Activated naive CD4-positive, alpha-beta T cell treated with anti-CD3 and anti-CD28 coated beads for 36 hours (primary cell): ENCODE results near the gene DENND1A. TPM values are rescaled to one million over a fixed set of nuclear protein-coding genes. Genes with fewer than 3 reads are reported as not detected.

Source experiments
- CTCF ChIA-PET: fragments of 350-600 bp; sonication (Branson Sonifier 250); formaldehyde crosslinking; loops from one replicate; lab custom pipeline; 2021; ENCODE audit warnings: antibody characterized with exemption; lab: Charles Lee
- DNase-seq: peaks from one replicate; pipeline ENCODE4 v3.0.0-alpha.2; 2020
- H3K27ac Mint-ChIP-seq: one replicate; pipeline ENCODE4 v1.8.0; 2021; ENCODE audit warnings: mild to moderate bottlenecking, mixed read lengths
- H3K27me3 Mint-ChIP-seq: one replicate; pipeline ENCODE4 v1.8.0; 2021; ENCODE audit warnings: low read depth, mixed read lengths
- H3K36me3 Mint-ChIP-seq: one replicate; pipeline ENCODE4 v1.8.0; 2021; ENCODE audit warnings: low read depth, mixed read lengths
- H3K4me1 Mint-ChIP-seq: one replicate; pipeline ENCODE4 v1.8.0; 2021; ENCODE audit warnings: low read depth, mixed read lengths
- H3K4me3 Mint-ChIP-seq: one replicate; pipeline ENCODE4 v1.8.0; 2021; ENCODE audit warnings: mild to moderate bottlenecking, moderate library complexity, mixed read lengths
- H3K9me3 Mint-ChIP-seq: one replicate; pipeline ENCODE4 v1.8.0; 2021; ENCODE audit warnings: mixed read lengths
- intact Hi-C: fragments of 100-400 bp; cut with micrococcal nuclease; formaldehyde crosslinking; loops from one replicate; pipeline ENCODE4 v1.15.1; 2023
- total RNA-seq, 2 experiments: library from RNA; stranded (reverse); gene quantifications; one replicate each; pipeline ENCODE4 v1.2.3, GENCODE V29; 2021

The DENND1A gene
- total RNA-seq, 2 experiments from 2014 or later, result 28.4 to 29.6 TPM

- Mint-ChIP-seq H3K36me3 (peaks cover 31% of the 10 kb centered on the region), H3K27me3 (no peaks in the 10 kb centered on the region), H3K27ac (no peak overlapping the region), H3K9me3 (no peaks in the 10 kb centered on the region), H3K4me1 (peaks cover 14% of the 10 kb centered on the region), H3K4me3 (no peak overlapping the region)
- intact Hi-C loops, result no loop called here
- no peak for DNase-seq
- CTCF ChIA-PET, result no interaction called here
Measured at GRCh38 chr9:123561046-123561445, 368.9 kb downstream of the DENND1A start.

GRCh38 chr9:123556464-123557435 is 373.2 kb downstream of the DENND1A start:
- no peak overlapping the region for H3K4me3 Mint-ChIP-seq
- H3K27ac Mint-ChIP-seq, result no peak overlapping the region
- peaks cover 31% of the 10 kb centered on the region for H3K36me3 Mint-ChIP-seq
- CTCF ChIA-PET, result no interaction called here
- H3K4me1 Mint-ChIP-seq, result peaks cover 6% of the 10 kb centered on the region
- no peaks in the 10 kb centered on the region for H3K9me3 Mint-ChIP-seq
- DNase-seq, result no peak
- intact Hi-C loops, result no loop called here
- no peaks in the 10 kb centered on the region for H3K27me3 Mint-ChIP-seq

GRCh38 chr9:123555646-123556045 is 374.3 kb downstream of the DENND1A start:
- H3K4me3 Mint-ChIP-seq, result no peak overlapping the region
- H3K36me3 Mint-ChIP-seq, result peaks cover 30% of the 10 kb centered on the region
- no peaks in the 10 kb centered on the region for H3K27me3 Mint-ChIP-seq
- no peak overlapping the region for H3K27ac Mint-ChIP-seq
- intact Hi-C loops, result no loop called here
- no peak for DNase-seq
- CTCF ChIA-PET, result no interaction called here
- peaks cover 7% of the 10 kb centered on the region for H3K4me1 Mint-ChIP-seq
- no peaks in the 10 kb centered on the region for H3K9me3 Mint-ChIP-seq

GRCh38 chr9:123552530-123552929 is 377.4 kb downstream of the DENND1A start:
- CTCF ChIA-PET, result no interaction called here
- Mint-ChIP-seq H3K27me3 (no peaks in the 10 kb centered on the region), H3K9me3 (no peaks in the 10 kb centered on the region), H3K4me3 (no peak overlapping the region), H3K4me1 (peaks cover 37% of the 10 kb centered on the region), H3K27ac (no peak overlapping the region), H3K36me3 (peaks cover 29% of the 10 kb centered on the region)
- intact Hi-C loops, result no loop called here
- no peak for DNase-seq

GRCh38 chr9:123551734-123552133 is 378.2 kb downstream of the DENND1A start:
- H3K9me3 Mint-ChIP-seq, result no peaks in the 10 kb centered on the region
- H3K36me3 Mint-ChIP-seq, result peaks cover 27% of the 10 kb centered on the region
- intact Hi-C loops, result no loop called here
- H3K27ac Mint-ChIP-seq, result no peak overlapping the region
- CTCF ChIA-PET, result no interaction called here
- H3K4me1 Mint-ChIP-seq, result peaks cover 35% of the 10 kb centered on the region
- H3K27me3 Mint-ChIP-seq, result no peaks in the 10 kb centered on the region
- no peak for DNase-seq
- H3K4me3 Mint-ChIP-seq, result no peak overlapping the region

GRCh38 chr9:123550797-123551196 is 379.1 kb downstream of the DENND1A start:
- no peaks in the 10 kb centered on the region for H3K9me3 Mint-ChIP-seq
- DNase-seq, result no peak
- no peak overlapping the region for H3K27ac Mint-ChIP-seq
- peaks cover 18% of the 10 kb centered on the region for H3K36me3 Mint-ChIP-seq
- intact Hi-C loops, result no loop called here
- H3K4me1 Mint-ChIP-seq, result peaks cover 32% of the 10 kb centered on the region
- no peak overlapping the region for H3K4me3 Mint-ChIP-seq
- CTCF ChIA-PET, result interaction anchor here (1.0 kb wide), 1 partner anchor 11 kb away, joined by 3 read pairs; no protein-coding TSS in a partner anchor
- H3K27me3 Mint-ChIP-seq, result no peaks in the 10 kb centered on the region

- peaks cover 12% of the 10 kb centered on the region for H3K36me3 Mint-ChIP-seq
- H3K4me3 Mint-ChIP-seq, result no peak overlapping the region
- CTCF ChIA-PET, result interaction anchor here (1.0 kb wide), 1 partner anchor 10 kb away, joined by 3 read pairs; no protein-coding TSS in a partner anchor
- no peaks in the 10 kb centered on the region for H3K27me3 Mint-ChIP-seq
- peak overlapping the region; percentile 77 for H3K27ac Mint-ChIP-seq
- intact Hi-C loops, result no loop called here
- DNase-seq, result no peak
- peaks cover 32% of the 10 kb centered on the region for H3K4me1 Mint-ChIP-seq
- no peaks in the 10 kb centered on the region for H3K9me3 Mint-ChIP-seq
Measured at GRCh38 chr9:123550012-123550411, 379.9 kb downstream of the DENND1A start.

GRCh38 chr9:123548741-123549545 is 381.0 kb downstream of the DENND1A start:
- peak overlapping the region; percentile 25 for H3K4me3 Mint-ChIP-seq
- H3K27me3 Mint-ChIP-seq, result no peaks in the 10 kb centered on the region
- intact Hi-C loops, result loop anchor here (1.0 to 10.0 kb wide), 3 partner anchors 89 to 566 kb away; no protein-coding TSS in a partner anchor
- CTCF ChIA-PET, result interaction anchor here (0.5 to 1.3 kb wide), 3 partner anchors 379 to 1855 kb away, joined by 3 to 5 read pairs (median 4); no protein-coding TSS in a partner anchor
- peaks cover 32% of the 10 kb centered on the region for H3K4me1 Mint-ChIP-seq
- H3K9me3 Mint-ChIP-seq, result no peaks in the 10 kb centered on the region
- H3K27ac Mint-ChIP-seq, result peak overlapping the region; percentile 77
- H3K36me3 Mint-ChIP-seq, result peaks cover 7% of the 10 kb centered on the region
- peak; percentile 81 for DNase-seq

- no peaks in the 10 kb centered on the region for H3K27me3 Mint-ChIP-seq
- no peaks in the 10 kb centered on the region for H3K9me3 Mint-ChIP-seq
- H3K27ac Mint-ChIP-seq, result no peak overlapping the region
- DNase-seq, result peak; percentile 44
- H3K36me3 Mint-ChIP-seq, result peaks cover 4% of the 10 kb centered on the region
- CTCF ChIA-PET, result interaction anchor here (1.2 to 1.3 kb wide), 3 partner anchors 11 to 498 kb away, joined by 3 to 5 read pairs (median 3); no protein-coding TSS in a partner anchor
- no peak overlapping the region for H3K4me3 Mint-ChIP-seq
- H3K4me1 Mint-ChIP-seq, result peaks cover 16% of the 10 kb centered on the region
- intact Hi-C loops, result loop anchor here (1.0 to 10.0 kb wide), 3 partner anchors 415 to 571 kb away; no protein-coding TSS in a partner anchor
Measured at GRCh38 chr9:123544007-123544827, 385.7 kb downstream of the DENND1A start.

- Mint-ChIP-seq H3K27me3 (no peaks in the 10 kb centered on the region), H3K9me3 (no peaks in the 10 kb centered on the region), H3K36me3 (peaks cover 4% of the 10 kb centered on the region), H3K27ac (no peak overlapping the region), H3K4me3 (no peak overlapping the region), H3K4me1 (peaks cover 9% of the 10 kb centered on the region)
- DNase-seq, result no peak
- CTCF ChIA-PET, result interaction anchor here (4.5 kb wide), 1 partner anchor 497 kb away, joined by 31 read pairs; no protein-coding TSS in a partner anchor
- intact Hi-C loops, result loop anchor here (10.0 kb wide), 1 partner anchor 571 kb away; no protein-coding TSS in a partner anchor
Measured at GRCh38 chr9:123543492-123543891, 386.4 kb downstream of the DENND1A start.

GRCh38 chr9:123542435-123543225 is 387.3 kb downstream of the DENND1A start:
- H3K27me3 Mint-ChIP-seq, result no peaks in the 10 kb centered on the region

More at GRCh38 chr9:123542435-123543225, 387.3 kb downstream of the DENND1A start:
- peaks cover under 1% of the 10 kb centered on the region for H3K4me1 Mint-ChIP-seq
- CTCF ChIA-PET, result interaction anchor here (0.5 to 4.5 kb wide), 4 partner anchors 15 to 995 kb away, joined by 3 to 31 read pairs (median 3); no protein-coding TSS in a partner anchor
- intact Hi-C loops, result loop anchor here (10.0 kb wide), 1 partner anchor 572 kb away; no protein-coding TSS in a partner anchor
- DNase-seq, result no peak
- H3K36me3 Mint-ChIP-seq, result peaks cover 1% of the 10 kb centered on the region
- no peak overlapping the region for H3K27ac Mint-ChIP-seq
- H3K9me3 Mint-ChIP-seq, result no peaks in the 10 kb centered on the region
- H3K4me3 Mint-ChIP-seq, result no peak overlapping the region
